ENCODE measurements around the gene LTN1.

LTN1 gene

GRCh38 chr21:28884481-28884880, 108.2 kb downstream of the LTN1 start:
- DNase-seq (ENCODE audit: low read depth) = no peak

- no peak for DNase-seq (ENCODE audit: low read depth)
These were observed 108.7 kb downstream of the LTN1 start for GRCh38 chr21:28883931-28884330.

GRCh38 chr21:28882345-28882744, 110.3 kb downstream of the LTN1 start:
- no peak for DNase-seq (ENCODE audit: low read depth)

Data from T-helper 22 cell (primary cell).